Fibroblast of peridontal ligament (primary cell): ENCODE data around the gene MACROH2A2.
"Not testable (repeated sequence)": the region's sequence is repeated elsewhere in the genome, so short reads cannot be mapped to it uniquely, and the experiment has no call there.

Experiments used
- DNase-seq: peaks from one replicate; pipeline ENCODE4 v3.0.0-alpha.2; 2010; ENCODE audit errors: extremely low read depth

MACROH2A2 gene

DNA sequence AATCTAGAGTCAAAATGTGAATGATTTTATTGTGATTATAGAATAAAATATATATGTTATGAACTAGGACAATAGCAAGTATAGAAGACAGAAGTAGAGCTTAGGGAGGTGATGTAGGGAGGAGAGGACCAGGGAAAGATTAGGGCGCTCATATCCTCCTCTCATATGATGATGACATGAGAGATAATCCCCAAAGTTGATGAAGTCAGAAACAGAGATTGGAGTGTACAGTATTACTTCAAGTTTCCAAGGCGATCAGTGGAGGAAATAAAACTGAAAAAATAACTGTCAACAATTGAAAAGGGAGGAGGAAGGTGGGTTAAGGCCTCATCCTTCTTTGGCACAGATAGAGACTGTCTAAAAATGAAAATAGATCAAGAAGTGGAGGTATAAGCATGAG is 14.9 kb downstream of the MACROH2A2 start:
- no peak for DNase-seq

DNA sequence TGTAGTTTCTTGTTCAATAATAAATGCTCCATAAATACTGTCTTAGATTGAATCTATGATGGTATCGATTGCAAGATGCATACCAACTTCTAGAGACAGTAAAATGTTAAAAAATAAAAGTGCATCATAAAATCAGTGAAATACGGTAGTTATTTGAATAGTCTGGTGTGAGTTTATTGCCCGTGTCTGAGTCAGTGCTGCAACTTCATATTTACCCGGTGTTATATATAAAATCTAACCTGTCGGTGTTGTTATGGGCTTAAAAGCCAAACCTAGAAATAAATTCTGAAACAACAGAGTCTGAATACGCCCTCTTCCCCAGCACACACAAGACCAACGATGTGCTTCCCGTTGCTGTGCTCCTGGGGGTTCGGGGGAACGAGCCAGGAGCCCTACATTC is 16.3 kb downstream of the MACROH2A2 start:
- no peak for DNase-seq

DNA sequence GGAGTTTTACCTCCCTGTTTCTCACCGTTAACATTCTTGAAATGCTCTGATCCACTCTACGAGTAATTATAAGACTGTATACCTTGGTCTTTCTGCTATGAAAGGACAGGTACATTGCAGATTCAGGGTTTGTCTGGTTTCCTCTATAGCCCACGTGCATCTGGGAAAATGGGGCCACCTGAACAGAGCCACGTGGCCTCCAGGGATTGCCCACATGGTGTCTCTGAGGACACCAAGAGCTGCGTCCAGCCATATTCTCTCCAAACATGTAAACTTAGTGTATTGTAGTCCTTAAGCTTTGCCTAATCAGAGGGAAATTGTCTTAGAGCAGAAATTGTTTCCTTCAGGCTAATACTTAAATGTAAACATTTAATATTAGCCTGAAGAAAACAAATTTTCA is 16.7 kb downstream of the MACROH2A2 start:
- DNase-seq = no peak

DNA sequence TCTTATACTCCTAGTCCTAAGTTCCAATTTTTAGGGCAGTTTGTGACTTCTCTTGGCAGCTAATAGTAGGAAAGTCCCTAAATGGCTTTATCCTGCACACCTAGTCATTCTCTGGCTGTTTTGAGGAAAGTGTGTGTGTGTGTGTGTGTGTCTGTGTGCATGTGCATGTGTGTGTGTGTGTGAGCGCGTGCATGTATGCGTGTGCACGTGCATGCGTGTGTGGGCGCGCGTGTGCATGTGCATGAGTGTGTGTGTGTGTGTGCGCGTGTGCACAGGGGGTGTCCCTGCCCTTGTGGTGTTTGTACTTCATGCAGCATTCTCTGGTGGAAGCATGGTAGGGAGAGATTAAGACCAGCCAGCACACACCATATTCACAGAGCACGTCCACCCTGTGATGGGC is 18.2 kb downstream of the MACROH2A2 start:
- no peak for DNase-seq

DNA sequence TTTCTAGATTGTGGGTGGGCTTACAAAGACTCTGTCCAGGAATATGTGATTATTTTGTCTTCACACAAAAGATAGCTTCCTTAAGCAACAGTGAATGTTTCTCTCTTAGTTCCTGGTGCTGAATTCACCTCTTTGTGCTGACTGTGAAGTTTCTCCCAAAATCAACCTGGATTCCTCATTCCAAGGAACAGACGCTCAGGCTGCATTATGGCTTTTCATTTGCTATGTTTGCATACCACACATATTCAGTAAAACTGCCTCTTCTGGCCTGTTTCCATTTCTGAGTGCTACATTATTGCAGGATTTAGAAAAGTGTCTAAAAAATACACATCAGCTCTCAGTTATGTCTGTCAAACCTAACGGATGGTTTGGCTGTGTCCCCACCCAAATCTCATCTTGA is 21.5 kb downstream of the MACROH2A2 start:
- no peak for DNase-seq

DNA sequence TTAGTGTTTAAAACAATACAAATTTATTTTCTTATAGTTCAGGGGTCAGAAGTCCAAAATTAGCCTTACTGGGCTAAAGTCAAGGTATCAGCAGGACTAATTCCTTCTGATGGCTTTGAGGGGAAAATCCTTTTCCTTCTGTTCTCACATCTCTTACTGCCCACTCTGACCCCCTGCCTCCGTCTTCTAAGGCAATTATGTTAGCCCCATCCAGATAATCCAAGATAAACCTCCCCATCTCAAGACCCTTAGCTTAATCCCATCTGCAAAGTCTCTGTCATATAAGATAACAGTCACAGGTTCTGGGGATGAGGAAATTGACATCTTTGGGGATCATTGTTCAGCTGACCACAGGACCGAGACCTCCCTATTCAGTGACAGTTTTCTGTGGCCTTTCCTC is 22.3 kb downstream of the MACROH2A2 start:
- no peak for DNase-seq

DNA sequence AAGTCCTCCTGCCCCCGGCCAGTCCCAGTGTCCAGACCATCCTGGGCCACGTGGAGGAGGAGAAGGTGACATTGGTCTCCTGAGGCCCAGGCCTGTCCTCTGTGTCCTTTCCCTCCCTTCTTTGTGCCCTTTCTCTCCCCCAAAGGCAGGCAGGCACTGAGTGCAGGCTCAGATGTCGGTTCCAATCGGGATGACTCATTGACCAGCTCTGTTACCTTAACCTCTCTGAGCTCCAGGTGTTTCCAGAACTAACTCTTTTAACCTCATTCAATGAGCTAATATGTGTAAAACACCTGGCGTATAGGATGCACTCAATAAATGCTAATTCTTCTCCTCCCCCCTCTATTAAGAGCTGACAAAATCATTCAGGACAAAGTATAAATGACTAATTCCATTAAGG is 25.7 kb downstream of the MACROH2A2 start:
- DNase-seq = no peak

DNA sequence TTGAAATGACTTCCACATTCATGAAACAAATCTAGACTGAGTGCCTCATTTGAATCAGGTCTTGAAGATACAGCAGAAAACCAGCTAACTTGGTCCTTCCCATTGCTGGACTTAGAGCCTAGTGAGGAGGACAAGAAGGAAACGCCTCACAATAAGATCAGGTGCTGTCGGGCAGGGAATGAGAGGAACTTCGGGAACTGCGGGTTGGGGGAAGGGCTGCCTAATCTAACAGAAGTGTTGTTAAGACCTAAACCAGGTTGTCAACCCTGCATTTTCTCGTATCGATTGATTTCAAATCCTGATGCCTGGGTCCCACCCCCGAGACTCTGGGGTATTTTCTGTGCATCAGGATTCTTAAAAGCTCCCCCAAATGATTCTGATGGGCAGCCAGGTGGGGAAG is 26.3 kb downstream of the MACROH2A2 start:
- no peak for DNase-seq

DNA sequence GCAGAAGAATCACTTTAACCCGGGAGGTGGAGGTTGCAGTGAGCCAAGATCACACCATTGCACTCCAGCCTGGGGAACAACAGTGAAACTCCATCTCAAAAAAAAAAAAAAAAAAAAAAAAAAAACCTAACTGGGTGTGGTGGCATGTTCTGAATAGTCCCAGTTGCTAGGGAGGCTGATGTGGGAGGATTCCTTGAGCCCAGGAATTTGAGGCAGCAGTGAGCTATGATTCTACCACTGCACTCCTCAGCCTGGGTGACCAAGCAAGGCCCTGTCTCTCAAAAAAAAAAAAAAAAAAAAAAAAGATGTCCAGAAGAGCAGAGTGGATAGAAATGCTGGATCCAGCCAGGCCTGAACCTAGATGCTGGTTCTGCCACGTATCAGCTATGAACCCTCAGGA is 28.1 kb downstream of the MACROH2A2 start:
- DNase-seq = not testable (repeated sequence)

DNA sequence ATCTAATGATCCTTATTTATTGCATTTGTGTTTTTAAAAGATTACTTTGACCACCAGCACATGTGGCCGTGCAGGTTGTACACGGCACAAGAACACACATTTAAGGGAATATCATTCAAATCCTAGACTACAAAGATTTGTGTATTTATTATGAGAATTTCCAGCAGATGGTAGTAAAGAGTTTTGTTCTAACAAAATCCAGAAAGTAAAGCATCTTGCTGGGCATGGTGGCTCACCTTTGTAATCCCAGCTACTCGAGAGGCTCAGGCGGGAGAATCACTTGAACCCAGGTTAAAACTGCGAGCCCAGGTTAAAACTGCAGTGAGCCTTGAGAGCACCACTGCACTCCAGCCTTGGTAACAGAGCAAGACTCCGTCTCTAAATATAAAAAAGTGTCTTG is 31.5 kb downstream of the MACROH2A2 start:
- DNase-seq = no peak

DNA sequence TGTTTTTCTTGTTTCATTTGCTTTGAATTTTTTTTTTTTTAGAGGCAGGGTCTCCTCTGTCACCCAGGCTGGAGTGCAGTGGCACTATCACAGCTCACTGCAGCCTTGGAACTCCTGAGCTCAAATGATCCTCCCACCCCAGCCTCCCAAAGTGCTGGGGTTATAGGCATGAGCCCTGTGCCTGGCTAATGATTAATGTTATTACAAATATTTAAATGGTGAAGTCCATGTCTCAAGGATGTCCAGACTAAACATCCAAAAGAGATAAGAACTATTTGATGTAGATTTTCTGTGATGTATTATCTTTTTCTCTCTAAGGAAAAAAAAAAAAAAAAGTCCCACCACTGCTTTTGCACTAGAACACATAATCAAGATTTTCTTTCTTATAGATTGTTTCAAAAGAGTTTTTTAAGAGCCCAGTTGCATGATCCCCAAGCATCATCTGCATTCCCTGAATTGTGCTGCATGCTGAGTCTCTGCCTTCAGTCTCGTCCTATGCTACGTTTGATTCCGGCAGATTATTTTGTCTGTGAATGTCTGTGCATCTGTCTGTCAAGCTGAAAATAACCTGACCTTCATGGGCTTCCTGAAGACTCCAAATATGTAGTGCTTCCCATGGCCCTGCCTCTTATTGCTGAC is 33.4 kb downstream of the MACROH2A2 start:
- no peak for DNase-seq

DNA sequence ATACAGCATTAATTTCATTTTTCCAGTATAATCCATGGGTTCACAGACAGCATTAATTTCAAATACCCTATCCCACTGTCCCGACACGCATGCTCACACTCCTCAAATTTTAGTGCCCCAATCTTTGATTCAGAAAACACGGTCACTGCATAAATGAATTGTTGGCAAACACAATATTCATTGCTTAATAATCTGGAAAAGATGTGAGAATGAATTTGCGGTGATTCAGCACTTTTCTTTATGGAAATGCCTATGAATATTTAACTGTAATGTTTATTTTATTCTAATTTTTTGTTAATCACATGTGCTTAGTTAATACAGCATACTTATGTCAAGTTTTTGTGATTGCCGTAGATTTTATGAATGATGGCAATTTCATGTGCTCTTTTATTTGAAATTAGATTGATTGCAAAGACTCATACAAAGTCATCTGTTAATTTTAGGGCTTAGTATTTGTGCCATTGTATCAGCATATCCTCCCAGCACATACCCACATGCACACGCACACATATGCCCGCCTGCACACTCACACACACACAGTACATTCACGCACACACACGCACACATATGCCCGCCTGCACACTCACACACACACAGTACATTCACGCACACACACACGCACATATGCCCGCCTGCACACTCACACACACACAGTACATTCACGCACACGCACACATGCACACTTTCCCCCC is 35.1 kb downstream of the MACROH2A2 start:
- DNase-seq = no peak

DNA sequence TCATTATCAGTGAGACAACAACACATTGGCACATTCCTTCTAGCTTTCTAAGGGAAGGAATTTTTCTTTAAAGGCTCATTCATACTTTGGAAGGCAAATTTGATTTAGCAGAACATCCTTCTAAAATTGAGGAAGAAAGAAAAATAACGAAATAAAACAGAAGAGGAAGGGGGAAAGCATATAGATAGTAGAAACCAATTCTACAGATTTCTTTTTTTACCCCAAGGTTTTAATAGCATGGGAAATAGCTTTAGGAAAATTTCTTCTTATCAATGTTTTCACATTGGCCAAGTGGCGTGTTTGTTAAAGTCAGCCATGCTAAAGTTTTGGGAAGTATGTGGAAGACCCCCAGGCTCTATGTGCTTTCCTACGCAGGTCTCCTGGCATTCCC is 35.7 kb downstream of the MACROH2A2 start:
- DNase-seq = no peak

DNA sequence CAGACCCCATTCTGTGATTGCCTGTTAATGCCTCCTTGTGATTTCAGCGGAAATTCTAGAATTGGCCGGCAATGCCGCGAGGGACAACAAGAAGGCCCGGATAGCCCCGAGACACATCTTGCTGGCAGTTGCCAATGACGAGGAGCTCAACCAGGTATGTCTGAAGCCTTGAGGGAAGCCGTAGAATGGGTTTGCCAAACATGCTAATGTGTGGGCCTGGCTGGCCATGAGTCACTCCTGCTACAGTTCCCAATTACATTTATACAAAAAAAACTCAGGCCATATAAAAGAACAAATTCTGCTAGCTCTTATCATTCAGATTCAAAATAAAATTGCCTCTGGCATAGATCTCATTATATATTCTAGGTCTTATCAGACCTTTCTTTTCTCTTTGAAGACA is 37.4 kb downstream of the MACROH2A2 start:
- DNase-seq = no peak

DNA sequence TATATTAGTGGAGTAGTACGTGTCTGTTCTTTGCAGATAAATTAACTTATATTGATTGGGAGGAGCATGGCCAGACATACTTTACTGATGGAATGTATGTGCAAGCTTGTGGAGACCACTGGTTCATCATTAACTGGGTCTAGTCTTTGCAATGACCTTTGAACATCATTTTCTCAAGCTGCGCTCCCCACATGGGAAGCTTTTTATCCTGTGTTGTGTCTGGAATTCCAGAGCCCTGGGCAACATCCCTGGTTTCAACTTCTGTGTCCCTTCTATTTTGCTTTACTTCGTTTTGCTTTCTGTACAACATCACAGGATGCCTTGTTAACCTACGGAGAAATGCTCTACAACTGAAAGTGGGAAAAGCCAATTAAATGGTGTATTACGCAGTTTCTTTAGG is 38.3 kb downstream of the MACROH2A2 start:
- no peak for DNase-seq

DNA sequence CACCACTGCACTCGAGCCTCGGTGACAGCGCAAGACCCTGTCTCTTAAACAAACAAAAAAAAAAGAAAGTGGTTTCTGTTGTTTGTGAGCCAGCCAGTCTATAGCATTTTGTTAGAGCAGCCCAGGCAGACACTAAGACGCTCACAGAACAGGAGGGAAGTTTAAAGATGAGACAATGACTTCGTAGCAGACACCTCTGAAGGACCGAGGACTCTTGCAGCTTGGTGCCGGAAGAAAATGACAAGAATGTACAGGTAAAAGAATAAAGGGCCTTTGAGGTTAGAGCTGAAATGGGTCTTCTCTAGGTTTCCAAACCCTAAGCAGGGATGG is 39.7 kb downstream of the MACROH2A2 start:
- DNase-seq = no peak

DNA sequence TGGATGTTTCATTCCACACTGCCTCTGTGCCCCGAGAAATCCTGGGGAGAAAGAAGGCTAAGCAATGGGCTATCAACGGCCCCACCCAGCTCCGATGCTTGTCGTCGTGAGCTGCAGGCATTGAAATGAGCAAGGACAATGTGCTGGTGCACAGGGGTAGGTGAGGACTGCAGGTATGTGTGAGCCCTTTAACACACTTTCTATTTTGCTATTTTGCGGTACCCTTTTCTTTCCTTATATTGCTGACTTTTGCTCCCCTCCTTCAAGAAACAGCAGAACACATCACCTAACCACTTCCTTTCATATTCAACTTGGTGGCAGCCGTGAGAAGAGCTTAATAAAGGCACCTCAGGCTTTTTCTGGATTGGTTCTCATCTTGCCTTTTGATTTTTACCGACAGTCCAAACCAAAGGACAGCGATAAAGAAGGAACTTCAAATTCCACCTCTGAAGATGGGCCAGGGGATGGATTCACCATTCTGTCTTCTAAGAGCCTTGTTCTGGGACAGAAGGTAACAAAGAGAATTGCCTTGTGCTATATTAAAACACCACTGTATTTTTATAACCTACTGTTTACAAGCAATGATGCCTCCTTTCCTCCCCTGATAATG is 40.8 kb downstream of the MACROH2A2 start:
- no peak for DNase-seq

DNA sequence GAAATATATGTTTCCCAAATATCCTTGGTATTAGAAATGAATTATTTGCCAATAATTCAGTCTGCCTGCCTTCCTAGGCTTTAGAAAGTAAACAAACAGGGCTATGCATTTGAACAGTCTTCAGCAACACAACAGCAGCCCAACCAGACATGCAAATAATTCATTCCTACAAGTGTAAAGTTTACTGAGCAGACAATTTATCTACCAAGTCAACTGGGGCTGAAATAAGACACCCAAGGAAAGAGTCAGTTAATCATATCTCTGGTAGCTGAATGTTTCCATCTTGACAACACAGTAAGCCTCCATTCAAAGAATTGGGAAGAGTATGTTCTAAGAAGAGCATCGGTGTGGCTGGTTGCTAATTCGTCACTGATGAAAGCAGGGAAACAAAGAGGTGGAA is 41.6 kb downstream of the MACROH2A2 start:
- no peak for DNase-seq

DNA sequence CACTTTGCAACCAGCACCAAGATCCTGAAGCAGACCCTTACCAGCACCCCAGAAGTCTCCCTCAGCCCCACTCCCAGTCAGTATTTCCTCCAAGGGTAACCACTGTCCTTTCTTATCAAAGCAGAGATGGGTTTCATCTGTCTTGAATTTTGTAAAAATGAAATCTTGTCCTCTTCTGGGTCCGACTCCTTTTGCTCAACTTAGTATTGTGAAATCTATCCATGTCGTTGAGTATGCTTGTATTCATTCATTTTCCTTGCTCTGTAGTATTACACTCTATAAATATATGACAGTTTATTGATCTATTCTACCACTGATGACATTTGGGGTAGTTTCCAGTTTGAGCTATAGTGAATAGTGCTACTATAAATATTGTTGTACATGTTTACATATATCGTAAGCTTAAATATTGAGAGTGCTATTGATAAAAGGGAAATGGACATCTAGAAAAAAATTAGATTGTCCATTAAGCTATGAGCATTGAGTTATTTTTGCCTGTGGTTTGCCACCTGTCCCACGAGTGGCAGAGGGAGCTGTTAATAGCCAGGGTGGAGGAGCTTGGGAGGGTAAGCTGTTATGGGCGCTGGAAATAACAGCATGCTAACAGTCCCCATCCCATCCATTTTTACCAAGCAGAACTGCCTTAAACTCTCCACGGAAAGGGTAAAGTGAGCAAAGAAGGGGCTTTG is 43.5 kb downstream of the MACROH2A2 start:
- DNase-seq = no peak

DNA sequence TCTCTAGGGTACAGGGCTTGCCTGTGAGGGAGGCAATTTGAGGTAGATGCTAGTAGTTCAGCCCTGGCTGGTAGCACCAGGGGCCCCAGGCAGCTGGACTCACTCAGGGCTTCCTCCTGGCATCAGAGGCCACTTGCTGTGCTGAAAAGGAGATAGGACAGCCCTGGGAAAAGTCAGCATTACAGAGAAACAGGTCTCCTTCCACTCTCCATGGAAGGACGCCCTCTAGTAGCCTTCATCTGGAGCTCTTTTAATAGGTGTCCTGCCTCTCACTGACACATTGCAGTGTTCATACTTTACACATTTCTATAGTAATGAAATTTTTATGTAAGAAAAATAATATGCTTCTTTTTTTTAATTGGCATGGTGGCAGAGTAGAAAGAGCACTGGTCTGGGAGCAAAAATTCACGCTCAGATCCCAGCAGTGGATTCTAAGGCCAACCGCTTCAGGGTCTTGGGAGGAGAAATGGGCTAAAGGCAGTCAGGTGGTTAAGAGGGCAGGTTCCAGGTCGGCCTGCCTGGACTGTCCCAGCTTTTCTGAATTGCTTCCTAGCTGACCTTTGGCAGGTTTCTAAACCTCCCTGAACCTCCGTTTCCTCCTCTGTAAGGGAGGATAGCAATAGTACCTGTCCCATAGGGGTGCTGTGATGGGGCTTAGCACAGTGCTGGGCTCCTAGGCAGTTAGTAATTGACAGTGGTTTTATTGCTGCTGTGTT is 44.2 kb downstream of the MACROH2A2 start:
- DNase-seq = no peak

DNA sequence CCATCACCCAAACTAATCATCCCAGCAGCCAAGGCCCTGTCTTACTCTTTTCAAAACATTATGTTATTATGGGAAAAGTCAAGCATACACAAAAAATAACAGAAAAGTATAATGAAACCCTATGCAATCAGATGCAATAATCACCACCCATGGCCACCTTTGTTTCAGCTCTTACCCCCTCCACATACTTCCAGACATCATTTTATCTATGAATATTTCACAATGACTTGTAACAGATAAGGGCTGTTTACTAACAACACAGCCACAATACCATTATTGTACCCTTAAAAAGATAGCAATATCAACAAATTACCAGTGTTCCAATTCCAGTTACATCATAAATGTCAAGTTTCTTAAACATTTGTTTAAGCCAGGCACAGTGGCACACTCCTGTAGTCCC is 44.8 kb downstream of the MACROH2A2 start:
- no peak for DNase-seq

DNA sequence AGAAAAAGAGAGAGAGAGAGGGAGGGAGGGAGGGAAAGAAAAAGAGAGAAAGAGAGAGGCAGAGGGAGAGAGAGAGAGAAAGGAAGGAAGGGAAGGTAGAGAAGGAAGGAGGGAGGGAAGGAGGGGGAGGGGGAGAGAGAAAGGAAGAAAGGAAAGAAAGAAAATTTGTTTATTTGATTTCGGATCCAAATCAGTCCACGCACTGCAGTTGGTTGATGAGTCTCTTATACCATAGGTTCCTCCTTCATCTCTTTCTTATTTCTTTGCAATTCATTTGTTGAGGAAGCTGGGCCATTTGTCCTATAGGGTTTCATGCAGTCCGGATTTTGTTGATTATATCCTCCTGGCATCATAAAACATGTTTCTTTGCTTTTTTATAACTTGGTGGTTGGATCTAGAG is 45.6 kb downstream of the MACROH2A2 start:
- no peak for DNase-seq
